ENCODE data around the gene RPL10A.

The RPL10A gene

DNA sequence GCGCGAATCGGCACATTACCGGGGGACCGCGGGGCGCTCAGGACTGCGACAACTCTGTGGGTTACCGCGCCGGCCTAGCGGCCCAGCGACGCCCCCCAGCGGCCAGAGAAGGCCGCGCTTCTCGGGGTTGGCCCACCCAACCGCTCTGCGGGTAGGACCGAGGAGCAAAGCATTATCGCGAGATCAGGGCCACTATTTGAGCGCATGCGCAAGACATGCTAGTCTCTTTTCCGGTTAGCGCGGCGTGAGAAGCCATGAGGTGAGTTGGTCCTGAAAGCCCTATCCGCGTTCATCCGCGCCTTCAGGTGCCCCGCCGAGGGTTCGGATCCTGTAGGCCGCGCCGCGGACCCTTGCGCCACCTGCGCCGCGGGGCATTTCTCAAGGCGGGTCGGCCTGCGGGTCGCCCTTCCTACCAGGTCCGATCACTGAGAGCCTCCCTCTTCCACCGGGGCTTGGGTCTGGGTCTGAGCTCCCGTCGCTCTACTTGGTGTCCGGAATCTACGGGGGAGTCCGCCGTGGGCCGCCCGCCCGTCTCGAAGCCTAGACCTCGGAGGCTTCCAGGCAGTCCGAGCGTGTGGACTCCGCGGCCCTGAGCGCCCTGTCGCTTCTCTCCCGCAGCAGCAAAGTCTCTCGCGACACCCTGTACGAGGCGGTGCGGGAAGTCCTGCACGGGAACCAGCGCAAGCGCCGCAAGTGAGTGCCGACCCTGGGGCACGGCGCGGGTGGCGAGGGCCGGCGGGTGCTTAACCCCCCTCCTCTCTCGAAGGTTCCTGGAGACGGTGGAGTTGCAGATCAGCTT lies at the start of gene RPL10A:
Gene RPL10A, plus strand, starts transcription at position 221 of the 799 bp plus-strand sequence. Its CDS starts 34 bp downstream, at position 255.
- H3K27ac ChIP-seq = peak within 1 kb of the TSS; percentile 98
- TF ChIP-seq ZFX (IDR thresholded peaks at IDR 0.05) = peak; percentile 51; the same call in 1 of the 2 replicates
- TF ChIP-seq, protein P1, sequence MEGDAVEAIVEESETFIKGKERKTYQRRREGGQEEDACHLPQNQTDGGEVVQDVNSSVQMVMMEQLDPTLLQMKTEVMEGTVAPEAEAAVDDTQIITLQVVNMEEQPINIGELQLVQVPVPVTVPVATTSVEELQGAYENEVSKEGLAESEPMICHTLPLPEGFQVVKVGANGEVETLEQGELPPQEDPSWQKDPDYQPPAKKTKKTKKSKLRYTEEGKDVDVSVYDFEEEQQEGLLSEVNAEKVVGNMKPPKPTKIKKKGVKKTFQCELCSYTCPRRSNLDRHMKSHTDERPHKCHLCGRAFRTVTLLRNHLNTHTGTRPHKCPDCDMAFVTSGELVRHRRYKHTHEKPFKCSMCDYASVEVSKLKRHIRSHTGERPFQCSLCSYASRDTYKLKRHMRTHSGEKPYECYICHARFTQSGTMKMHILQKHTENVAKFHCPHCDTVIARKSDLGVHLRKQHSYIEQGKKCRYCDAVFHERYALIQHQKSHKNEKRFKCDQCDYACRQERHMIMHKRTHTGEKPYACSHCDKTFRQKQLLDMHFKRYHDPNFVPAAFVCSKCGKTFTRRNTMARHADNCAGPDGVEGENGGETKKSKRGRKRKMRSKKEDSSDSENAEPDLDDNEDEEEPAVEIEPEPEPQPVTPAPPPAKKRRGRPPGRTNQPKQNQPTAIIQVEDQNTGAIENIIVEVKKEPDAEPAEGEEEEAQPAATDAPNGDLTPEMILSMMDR (conservative IDR thresholded peaks at IDR 0.05) = peak; percentile 99

DNA sequence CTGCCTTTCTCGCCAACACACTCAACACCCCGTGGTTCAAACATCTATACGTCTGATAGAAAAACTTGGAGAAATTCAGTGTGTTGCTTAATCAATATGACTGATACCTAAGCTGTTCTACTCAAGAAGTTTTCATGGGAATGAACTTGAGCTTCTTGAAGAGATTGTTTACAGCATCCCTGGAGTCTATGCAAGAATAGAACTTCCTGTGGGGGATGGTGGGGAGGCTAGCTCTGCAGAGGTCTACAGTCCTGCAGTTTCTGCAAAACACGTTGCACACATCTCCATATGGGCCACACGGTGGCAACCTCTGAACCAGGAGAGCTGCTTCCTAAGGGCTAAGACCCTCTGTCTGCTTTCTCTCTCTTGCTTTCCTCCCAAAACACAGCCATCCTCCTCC lies 48.8 kb upstream of the RPL10A start:
- no peak overlapping the region for H3K27ac ChIP-seq
- TF ChIP-seq ZFX (IDR thresholded peaks at IDR 0.05) = no peak
- TF ChIP-seq, protein P1 (conservative IDR thresholded peaks at IDR 0.05) = no peak

DNA sequence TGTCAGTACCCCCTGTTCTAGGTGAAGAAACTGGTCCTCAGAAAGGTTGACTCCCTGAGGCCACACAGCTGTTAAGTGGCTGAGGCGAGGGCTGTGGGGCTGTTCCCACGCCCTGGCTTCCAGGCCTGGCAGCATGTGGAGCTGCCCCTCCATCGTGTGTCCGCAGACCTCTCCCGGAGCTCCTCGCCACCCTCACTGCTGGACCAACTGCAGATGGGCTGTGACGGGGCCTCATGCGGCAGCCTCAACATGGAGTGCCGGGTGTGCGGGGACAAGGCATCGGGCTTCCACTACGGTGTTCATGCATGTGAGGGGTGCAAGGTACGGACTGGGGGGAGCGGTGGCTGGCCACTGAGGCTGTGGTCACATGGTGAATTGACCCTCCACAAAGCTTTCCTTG lies 48.2 kb upstream of the RPL10A start:
- TF ChIP-seq, protein P1 (conservative IDR thresholded peaks at IDR 0.05) = no peak
- no peak for TF ChIP-seq ZFX (IDR thresholded peaks at IDR 0.05)
- H3K27ac ChIP-seq = no peak overlapping the region

DNA sequence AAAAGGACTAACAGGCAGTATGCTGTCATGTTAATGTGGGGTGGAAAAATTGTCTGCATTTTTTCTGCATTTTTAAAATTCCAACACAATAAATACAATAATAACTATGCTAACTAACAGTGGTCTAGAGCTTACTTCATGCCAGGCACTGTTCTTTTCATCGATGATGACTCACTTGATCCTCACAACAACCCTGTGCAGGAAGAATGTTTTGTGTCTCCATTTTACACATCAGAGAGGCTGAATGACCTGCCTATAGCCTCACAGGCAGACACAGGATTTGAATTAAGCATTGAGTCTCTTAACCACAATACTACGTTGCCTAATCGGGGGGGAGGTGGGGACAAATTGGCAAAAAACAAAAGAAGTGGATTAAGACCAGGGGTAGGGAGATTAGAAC lies 42.9 kb upstream of the RPL10A start:
- no peak overlapping the region for H3K27ac ChIP-seq
- no peak for TF ChIP-seq ZFX (IDR thresholded peaks at IDR 0.05)
- TF ChIP-seq, protein P1 (conservative IDR thresholded peaks at IDR 0.05) = no peak

DNA sequence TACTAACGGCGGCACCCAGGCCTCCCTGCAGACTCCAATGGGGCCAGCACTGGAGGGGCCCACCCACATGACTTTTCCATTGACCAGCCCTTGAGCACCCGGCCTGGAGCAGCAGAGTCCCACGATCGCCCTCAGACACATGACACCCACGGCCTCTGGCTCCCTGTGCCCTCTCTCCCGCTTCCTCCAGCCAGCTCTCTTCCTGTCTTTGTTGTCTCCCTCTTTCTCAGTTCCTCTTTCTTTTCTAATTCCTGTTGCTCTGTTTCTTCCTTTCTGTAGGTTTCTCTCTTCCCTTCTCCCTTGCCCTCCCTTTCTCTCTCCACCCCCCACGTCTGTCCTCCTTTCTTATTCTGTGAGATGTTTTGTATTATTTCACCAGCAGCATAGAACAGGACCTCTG lies 42.1 kb upstream of the RPL10A start:
- H3K27ac ChIP-seq = no peak overlapping the region
- TF ChIP-seq, protein P1 (conservative IDR thresholded peaks at IDR 0.05) = no peak
- no peak for TF ChIP-seq ZFX (IDR thresholded peaks at IDR 0.05)

DNA sequence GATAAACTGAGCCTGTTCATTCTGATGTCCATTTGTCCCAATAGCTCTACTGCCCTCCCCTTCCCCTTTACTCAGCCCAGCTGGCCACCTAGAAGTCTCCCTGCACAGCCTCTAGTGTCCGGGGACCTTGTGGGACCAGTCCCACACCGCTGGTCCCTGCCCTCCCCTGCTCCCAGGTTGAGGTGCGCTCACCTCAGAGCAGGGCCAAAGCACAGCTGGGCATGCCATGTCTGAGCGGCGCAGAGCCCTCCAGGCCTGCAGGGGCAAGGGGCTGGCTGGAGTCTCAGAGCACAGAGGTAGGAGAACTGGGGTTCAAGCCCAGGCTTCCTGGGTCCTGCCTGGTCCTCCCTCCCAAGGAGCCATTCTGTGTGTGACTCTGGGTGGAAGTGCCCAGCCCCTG lies 40.8 kb upstream of the RPL10A start:
- H3K27ac ChIP-seq = no peak overlapping the region
- no peak for TF ChIP-seq ZFX (IDR thresholded peaks at IDR 0.05)
- TF ChIP-seq, protein P1 (conservative IDR thresholded peaks at IDR 0.05) = no peak

DNA sequence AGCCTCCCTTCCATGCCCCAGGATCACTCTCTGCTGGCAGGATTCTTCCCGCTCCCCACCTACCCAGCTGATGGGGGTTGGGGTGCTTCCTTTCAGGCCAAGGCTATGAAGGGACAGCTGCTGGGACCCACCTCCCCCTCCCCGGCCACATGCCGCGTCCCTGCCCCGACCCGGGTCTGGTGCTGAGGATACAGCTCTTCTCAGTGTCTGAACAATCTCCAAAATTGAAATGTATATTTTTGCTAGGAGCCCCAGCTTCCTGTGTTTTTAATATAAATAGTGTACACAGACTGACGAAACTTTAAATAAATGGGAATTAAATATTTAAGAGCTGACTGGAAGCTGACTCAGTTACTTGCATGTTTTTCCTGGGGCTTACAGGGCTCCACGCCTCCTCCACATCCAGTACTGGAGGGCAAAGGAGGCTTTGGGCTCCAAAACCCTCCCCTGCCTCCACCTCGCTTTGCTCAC lies 40.3 kb upstream of the RPL10A start:
- TF ChIP-seq, protein P1 (conservative IDR thresholded peaks at IDR 0.05) = no peak
- no peak for TF ChIP-seq ZFX (IDR thresholded peaks at IDR 0.05)
- no peak overlapping the region for H3K27ac ChIP-seq

Data from C4-2B (cell line).